ENCODE measurements around the gene CLEC4E. TPM values are rescaled to one million over a fixed set of nuclear protein-coding genes. Genes with fewer than 3 reads are reported as not detected.
"Not testable (repeated sequence)": the region's sequence is repeated elsewhere in the genome, so short reads cannot be mapped to it uniquely, and the experiment has no call there.

CLEC4E gene
- polyA plus RNA-seq, 1 donor (not counting 4 experiments of a cell fraction or from before 2014, with no cell fraction given): not detected

- Histone ChIP-seq H3K4me1 (ENCODE audit: control insufficient read depth, extremely low read depth, insufficient read depth, low read length) (no peaks in the 10 kb centered on the region), H4K20me1 (ENCODE audit: control insufficient read depth, extremely low read depth, insufficient read depth, low read length) (no peaks in the 10 kb centered on the region), H3K27ac (ENCODE audit: control insufficient read depth, insufficient read depth, low read length) (no peak overlapping the region), H3K79me2 (ENCODE audit: control insufficient read depth, insufficient read depth, low read length) (no peaks in the 10 kb centered on the region), H3K9me1 (ENCODE audit: control insufficient read depth, extremely low read depth, insufficient read depth, low read length) (no peaks in the 10 kb centered on the region), H3K4me3 (ENCODE audit: control insufficient read depth in 2 of 3, extremely low read depth in 1 of 3, insufficient read depth in 2 of 3, low read depth in 1 of 3, low read length in 3 of 3) (no peak overlapping the region), H3K36me3 (ENCODE audit: control insufficient read depth in 2 of 2, extremely low read depth in 1 of 2, insufficient read depth in 2 of 2, low read length in 2 of 2) (no peaks in the 10 kb centered on the region), H3K4me2 (ENCODE audit: control insufficient read depth, extremely low read depth, insufficient read depth, low read depth, low read length) (no peak overlapping the region), H3K27me3 (ENCODE audit: control insufficient read depth, extremely low read depth, insufficient read depth, low read length) (no peaks in the 10 kb centered on the region), H2AFZ (ENCODE audit: control insufficient read depth, low read length) (no peak overlapping the region), H3K9me3 (ENCODE audit: control insufficient read depth, low read depth, low read length) (no peaks in the 10 kb centered on the region), H3K9ac (ENCODE audit: control insufficient read depth, extremely low read depth, insufficient read depth, low read length) (no peak overlapping the region)
- no peak for FAIRE-seq
- TF ChIP-seq EZH2 (IDR thresholded peaks at IDR 0.05; ENCODE audit: low read length) (no peak), CTCF (optimal IDR thresholded peaks at IDR 0.05 in 1 of 3, IDR thresholded peaks at IDR 0.05 in 1 of 3, conservative IDR thresholded peaks at IDR 0.05 in 1 of 3; ENCODE audit: extremely low read depth in 1 of 3, insufficient read depth in 2 of 3, low read length in 3 of 3) (no peak)
- dilution Hi-C loops (cut with MboI; ENCODE audit: extremely low pct_ligation_motif_present, low sequenced_read_pairs): no loop called here
- DNase-seq (ENCODE audit: low read depth, low spot score): no peak
Measured at GRCh38 chr12:8501720-8502119, 39.0 kb downstream of the CLEC4E start.

- Histone ChIP-seq H3K27me3 (ENCODE audit: control insufficient read depth, extremely low read depth, insufficient read depth, low read length) (no peaks in the 10 kb centered on the region), H3K4me2 (ENCODE audit: control insufficient read depth, extremely low read depth, insufficient read depth, low read depth, low read length) (no peak overlapping the region), H3K4me3 (ENCODE audit: control insufficient read depth in 2 of 3, extremely low read depth in 1 of 3, insufficient read depth in 2 of 3, low read depth in 1 of 3, low read length in 3 of 3) (no peak overlapping the region), H3K4me1 (ENCODE audit: control insufficient read depth, extremely low read depth, insufficient read depth, low read length) (no peaks in the 10 kb centered on the region), H3K9me3 (ENCODE audit: control insufficient read depth, low read depth, low read length) (no peaks in the 10 kb centered on the region), H3K9me1 (ENCODE audit: control insufficient read depth, extremely low read depth, insufficient read depth, low read length) (no peaks in the 10 kb centered on the region), H4K20me1 (ENCODE audit: control insufficient read depth, extremely low read depth, insufficient read depth, low read length) (no peaks in the 10 kb centered on the region), H3K27ac (ENCODE audit: control insufficient read depth, insufficient read depth, low read length) (no peak overlapping the region), H3K9ac (ENCODE audit: control insufficient read depth, extremely low read depth, insufficient read depth, low read length) (no peak overlapping the region), H2AFZ (ENCODE audit: control insufficient read depth, low read length) (no peak overlapping the region), H3K36me3 (ENCODE audit: control insufficient read depth in 2 of 2, extremely low read depth in 1 of 2, insufficient read depth in 2 of 2, low read length in 2 of 2) (no peaks in the 10 kb centered on the region), H3K79me2 (ENCODE audit: control insufficient read depth, insufficient read depth, low read length) (no peaks in the 10 kb centered on the region)
- no peak for TF ChIP-seq EZH2 (IDR thresholded peaks at IDR 0.05; ENCODE audit: low read length)
- peak in 1 of 3 experiments; percentile 27 for TF ChIP-seq CTCF (optimal IDR thresholded peaks at IDR 0.05 in 1 of 3, IDR thresholded peaks at IDR 0.05 in 1 of 3, conservative IDR thresholded peaks at IDR 0.05 in 1 of 3; ENCODE audit: extremely low read depth in 1 of 3, insufficient read depth in 2 of 3, low read length in 3 of 3)
- dilution Hi-C loops (cut with MboI; ENCODE audit: extremely low pct_ligation_motif_present, low sequenced_read_pairs): no loop called here
- no peak for DNase-seq (ENCODE audit: low read depth, low spot score)
- FAIRE-seq: no peak
Measured at GRCh38 chr12:8499616-8500015, 41.1 kb downstream of the CLEC4E start.

DNA sequence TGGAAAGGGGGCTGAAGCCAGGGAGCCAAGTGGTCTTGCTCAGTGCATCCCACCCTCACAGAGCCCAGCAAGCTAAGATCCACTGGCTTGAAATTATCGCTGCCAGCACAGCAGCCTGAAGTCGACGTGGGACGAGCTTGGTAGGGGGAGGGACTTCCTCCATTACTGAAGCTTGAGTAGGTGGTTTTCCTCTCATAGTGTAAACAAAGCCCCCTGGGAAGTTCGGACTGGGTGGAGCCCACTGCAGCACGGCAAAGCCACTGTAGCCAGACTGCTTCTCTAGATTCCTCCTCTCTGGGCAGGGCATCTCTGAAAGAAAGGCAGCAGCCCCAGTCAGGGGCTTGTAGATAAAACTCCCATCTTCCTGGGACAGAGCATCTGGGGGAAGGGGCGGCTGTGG is 44.6 kb downstream of the CLEC4E start:
- DNase-seq (ENCODE audit: low read depth, low spot score); dilution Hi-C loops (cut with MboI; ENCODE audit: extremely low pct_ligation_motif_present, low sequenced_read_pairs): not testable (repeated sequence)

DNA sequence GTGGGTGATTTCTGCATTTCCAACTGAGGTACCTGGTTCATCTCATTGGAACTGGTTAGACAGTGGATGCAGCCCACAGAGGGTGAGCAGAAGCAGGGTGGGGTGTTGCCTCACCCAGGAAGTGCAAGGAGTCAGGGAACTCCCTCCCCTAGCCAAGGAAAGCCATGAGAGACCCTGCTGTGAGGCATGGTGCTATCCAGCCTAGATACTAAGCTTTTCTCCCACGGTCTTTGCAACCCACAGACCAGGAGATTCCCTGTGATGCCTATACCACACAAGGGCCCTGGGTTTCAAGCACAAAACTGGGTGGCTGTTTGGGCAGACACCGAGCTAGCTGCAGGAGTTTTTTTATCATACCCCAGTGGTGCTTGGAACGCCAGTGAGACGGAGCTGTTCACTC is 45.0 kb downstream of the CLEC4E start:
- H2AFZ ChIP-seq (ENCODE audit: control insufficient read depth, low read length); H3K9me3 ChIP-seq (ENCODE audit: control insufficient read depth, low read depth, low read length); dilution Hi-C loops (cut with MboI; ENCODE audit: extremely low pct_ligation_motif_present, low sequenced_read_pairs); H3K4me2 ChIP-seq (ENCODE audit: control insufficient read depth, extremely low read depth, insufficient read depth, low read depth, low read length); FAIRE-seq; H3K4me3 ChIP-seq (ENCODE audit: control insufficient read depth in 2 of 3, extremely low read depth in 1 of 3, insufficient read depth in 2 of 3, low read depth in 1 of 3, low read length in 3 of 3); H3K4me1 ChIP-seq (ENCODE audit: control insufficient read depth, extremely low read depth, insufficient read depth, low read length); H3K27ac ChIP-seq (ENCODE audit: control insufficient read depth, insufficient read depth, low read length); H3K79me2 ChIP-seq (ENCODE audit: control insufficient read depth, insufficient read depth, low read length); H3K9me1 ChIP-seq (ENCODE audit: control insufficient read depth, extremely low read depth, insufficient read depth, low read length); H4K20me1 ChIP-seq (ENCODE audit: control insufficient read depth, extremely low read depth, insufficient read depth, low read length); H3K9ac ChIP-seq (ENCODE audit: control insufficient read depth, extremely low read depth, insufficient read depth, low read length); DNase-seq (ENCODE audit: low read depth, low spot score); H3K27me3 ChIP-seq (ENCODE audit: control insufficient read depth, extremely low read depth, insufficient read depth, low read length); H3K36me3 ChIP-seq (ENCODE audit: control insufficient read depth in 2 of 2, extremely low read depth in 1 of 2, insufficient read depth in 2 of 2, low read length in 2 of 2): not testable (repeated sequence)

More for the DNA sequence above, 44.6 kb downstream of the CLEC4E start:
- not testable (repeated sequence) for H4K20me1 ChIP-seq (ENCODE audit: control insufficient read depth, extremely low read depth, insufficient read depth, low read length); H3K9me1 ChIP-seq (ENCODE audit: control insufficient read depth, extremely low read depth, insufficient read depth, low read length); H3K27me3 ChIP-seq (ENCODE audit: control insufficient read depth, extremely low read depth, insufficient read depth, low read length); H3K9me3 ChIP-seq (ENCODE audit: control insufficient read depth, low read depth, low read length); H3K9ac ChIP-seq (ENCODE audit: control insufficient read depth, extremely low read depth, insufficient read depth, low read length); H3K27ac ChIP-seq (ENCODE audit: control insufficient read depth, insufficient read depth, low read length); H3K4me1 ChIP-seq (ENCODE audit: control insufficient read depth, extremely low read depth, insufficient read depth, low read length); H3K36me3 ChIP-seq (ENCODE audit: control insufficient read depth in 2 of 2, extremely low read depth in 1 of 2, insufficient read depth in 2 of 2, low read length in 2 of 2); FAIRE-seq; H3K4me2 ChIP-seq (ENCODE audit: control insufficient read depth, extremely low read depth, insufficient read depth, low read depth, low read length); H2AFZ ChIP-seq (ENCODE audit: control insufficient read depth, low read length); H3K4me3 ChIP-seq (ENCODE audit: control insufficient read depth in 2 of 3, extremely low read depth in 1 of 3, insufficient read depth in 2 of 3, low read depth in 1 of 3, low read length in 3 of 3); H3K79me2 ChIP-seq (ENCODE audit: control insufficient read depth, insufficient read depth, low read length)

Data from keratinocyte (primary cell).